Fibroblast of lung (primary cell): ENCODE measurements around the gene PDE2A. TPM values are rescaled to one million over a fixed set of nuclear protein-coding genes. Genes with fewer than 3 reads are reported as not detected.

Experiments used
- DNase-seq, 2 donors: peaks; one replicate each; pipeline versions ENCODE4 v3.0.0 to v3.0.0-alpha.2; 2010; ENCODE audit warnings: low read depth in 2 of 2
- H2AFZ ChIP-seq: 2 replicates; pipeline ENCODE4 v1.5.1; 2012; ENCODE audit warnings: low read length, control low read depth, inconsistent platforms
- H3K27ac ChIP-seq: 2 replicates; pipeline ENCODE4 v1.5.1; 2011; ENCODE audit warnings: low read length, control low read depth; ENCODE audit not compliant: insufficient read depth
- H3K27me3 ChIP-seq: 2 replicates; pipeline ENCODE4 v1.5.1; 2011; ENCODE audit warnings: mild to moderate bottlenecking, low read length; ENCODE audit not compliant: control insufficient read depth, insufficient read depth
- H3K36me3 ChIP-seq: 2 replicates; pipeline ENCODE4 v1.5.1; 2011; ENCODE audit warnings: low read length; ENCODE audit not compliant: control insufficient read depth, insufficient read depth
- H3K4me1 ChIP-seq: 2 replicates; pipeline ENCODE4 v1.5.1; 2011; ENCODE audit warnings: low read length; ENCODE audit not compliant: control insufficient read depth, insufficient read depth; ENCODE audit errors: extremely low read depth
- H3K4me2 ChIP-seq: 2 replicates; pipeline ENCODE4 v1.5.1; 2011; ENCODE audit warnings: low read length, control low read depth; ENCODE audit not compliant: insufficient read depth; ENCODE audit errors: extremely low read depth
- H3K4me3 ChIP-seq, 4 experiments: fragments of 200-600 bp in 1 of 4; sonication (generic) in 1 of 4; replicated peaks in 1 of 4; 2 replicates each; pipeline ENCODE4 v1.5.1; 2011 to 2016; ENCODE audit warnings: low read length in 4 of 4, low read depth in 3 of 4, mild to moderate bottlenecking in 3 of 4, control low read depth in 2 of 4, inconsistent platforms in 1 of 4, mixed read lengths in 1 of 4; ENCODE audit not compliant: insufficient read depth in 1 of 4; ENCODE audit errors: control extremely low read depth in 1 of 4
- H3K79me2 ChIP-seq: 2 replicates; pipeline ENCODE4 v1.5.1; 2012; ENCODE audit warnings: mild to moderate bottlenecking, low read length, inconsistent platforms; ENCODE audit not compliant: control insufficient read depth, insufficient read depth
- H3K9ac ChIP-seq: 2 replicates; pipeline ENCODE4 v1.5.1; 2011; ENCODE audit warnings: mild to moderate bottlenecking, low read length, control low read depth; ENCODE audit not compliant: insufficient read depth
- H3K9me3 ChIP-seq: 2 replicates; pipeline ENCODE4 v1.5.1; 2012; ENCODE audit warnings: low read depth, low read length; ENCODE audit not compliant: control insufficient read depth, insufficient read depth
- H4K20me1 ChIP-seq: 2 replicates; pipeline ENCODE4 v1.5.1; 2011; ENCODE audit warnings: low read length; ENCODE audit not compliant: control insufficient read depth, insufficient read depth; ENCODE audit errors: extremely low read depth
- CTCF ChIP-seq, 2 donors: IDR thresholded peaks in 1 of 2; conservative IDR thresholded peaks in 1 of 2; 1 replicate in 1 of 2; 2 replicates in 1 of 2; pipeline ENCODE4 v1.5.1; 2011 to 2012; ENCODE audit warnings: low read length in 2 of 2, control low read depth in 1 of 2, inconsistent platforms in 1 of 2, low read depth in 1 of 2, mild to moderate bottlenecking in 1 of 2
- EZH2 ChIP-seq: IDR thresholded peaks from 2 replicates; pipeline ENCODE4 v1.5.1; 2012; ENCODE audit warnings: low read length, control low read depth, mild to moderate bottlenecking; ENCODE audit errors: missing control alignments
- polyA plus RNA-seq, 2 donors: library from polyadenylated mRNA; depleted of rRNA in 1 of 2; stranded (reverse) in 1 of 2; unstranded in 1 of 2; fragments of >200 nt; gene quantifications; 2 replicates each; pipeline ENCODE4 v1.2.1, GENCODE V29; 2011 to 2012; ENCODE audit warnings: missing spikeins in 1 of 2
- total RNA-seq: library from RNA; depleted of rRNA; stranded (reverse); fragments of >200 nt; gene quantifications from 2 replicates; pipeline ENCODE4 v1.2.1, GENCODE V29; 2014

Gene PDE2A
- total and polyA plus RNA-seq, 2 donors (not counting 1 experiment from before 2014, with no cell fraction given), result 0.50 to 2.6 TPM

GRCh38 chr11:72577271-72577721 is 96.9 kb downstream of the PDE2A start:
- no peak overlapping the region for H3K27ac ChIP-seq
- H3K36me3 ChIP-seq, result no peaks in the 10 kb centered on the region
- peaks cover 2% of the 10 kb centered on the region for H3K27me3 ChIP-seq
- H3K4me1 ChIP-seq, result no peaks in the 10 kb centered on the region
- no peaks in the 10 kb centered on the region for H4K20me1 ChIP-seq
- no peak overlapping the region for H3K4me2 ChIP-seq
- DNase-seq, result no peak
- H3K79me2 ChIP-seq, result no peaks in the 10 kb centered on the region
- no peak overlapping the region for H3K9ac ChIP-seq
- H2AFZ ChIP-seq, result no peak overlapping the region
- H3K9me3 ChIP-seq, result no peaks in the 10 kb centered on the region
- no peak for TF ChIP-seq EZH2
- no peak for TF ChIP-seq CTCF (conservative IDR thresholded peaks at IDR 0.05 in 1 of 2, IDR thresholded peaks at IDR 0.05 in 1 of 2; ENCODE audit: low read depth in 1 of 2, low read length in 2 of 2)
- H3K4me3 ChIP-seq, result no peak overlapping the region

GRCh38 chr11:72576661-72577060 is 97.6 kb downstream of the PDE2A start:
- Histone ChIP-seq H3K27me3 (no peaks in the 10 kb centered on the region), H3K9me3 (no peaks in the 10 kb centered on the region), H3K4me2 (no peak overlapping the region), H4K20me1 (no peaks in the 10 kb centered on the region), H3K79me2 (no peaks in the 10 kb centered on the region), H3K36me3 (no peaks in the 10 kb centered on the region), H3K4me3 (no peak overlapping the region), H2AFZ (no peak overlapping the region), H3K27ac (no peak overlapping the region), H3K9ac (no peak overlapping the region), H3K4me1 (no peaks in the 10 kb centered on the region)
- TF ChIP-seq CTCF (conservative IDR thresholded peaks at IDR 0.05 in 1 of 2, IDR thresholded peaks at IDR 0.05 in 1 of 2; ENCODE audit: low read depth in 1 of 2, low read length in 2 of 2) (no peak), EZH2 (no peak)
- DNase-seq, result no peak

GRCh38 chr11:72576243-72576595 is 98.0 kb downstream of the PDE2A start:
- H3K4me3 ChIP-seq, result no peak overlapping the region
- DNase-seq, result no peak

More at GRCh38 chr11:72576243-72576595, 98.0 kb downstream of the PDE2A start:
- H2AFZ ChIP-seq, result no peak overlapping the region
- H3K4me2 ChIP-seq, result no peak overlapping the region
- no peaks in the 10 kb centered on the region for H3K36me3 ChIP-seq
- H3K27me3 ChIP-seq, result no peaks in the 10 kb centered on the region
- no peaks in the 10 kb centered on the region for H3K4me1 ChIP-seq
- TF ChIP-seq EZH2 (no peak), CTCF (conservative IDR thresholded peaks at IDR 0.05 in 1 of 2, IDR thresholded peaks at IDR 0.05 in 1 of 2; ENCODE audit: low read depth in 1 of 2, low read length in 2 of 2) (no peak)
- no peaks in the 10 kb centered on the region for H3K9me3 ChIP-seq
- no peak overlapping the region for H3K27ac ChIP-seq
- H3K79me2 ChIP-seq, result no peaks in the 10 kb centered on the region
- no peak overlapping the region for H3K9ac ChIP-seq
- H4K20me1 ChIP-seq, result no peaks in the 10 kb centered on the region
